ENCODE measurements around the gene OOSP2. TPM values are rescaled to one million over a fixed set of nuclear protein-coding genes. Genes with fewer than 3 reads are reported as not detected.

The OOSP2 gene
- total and polyA plus RNA-seq, 2 donors (not counting 1 experiment from before 2014, with no cell fraction given): not detected

DNA sequence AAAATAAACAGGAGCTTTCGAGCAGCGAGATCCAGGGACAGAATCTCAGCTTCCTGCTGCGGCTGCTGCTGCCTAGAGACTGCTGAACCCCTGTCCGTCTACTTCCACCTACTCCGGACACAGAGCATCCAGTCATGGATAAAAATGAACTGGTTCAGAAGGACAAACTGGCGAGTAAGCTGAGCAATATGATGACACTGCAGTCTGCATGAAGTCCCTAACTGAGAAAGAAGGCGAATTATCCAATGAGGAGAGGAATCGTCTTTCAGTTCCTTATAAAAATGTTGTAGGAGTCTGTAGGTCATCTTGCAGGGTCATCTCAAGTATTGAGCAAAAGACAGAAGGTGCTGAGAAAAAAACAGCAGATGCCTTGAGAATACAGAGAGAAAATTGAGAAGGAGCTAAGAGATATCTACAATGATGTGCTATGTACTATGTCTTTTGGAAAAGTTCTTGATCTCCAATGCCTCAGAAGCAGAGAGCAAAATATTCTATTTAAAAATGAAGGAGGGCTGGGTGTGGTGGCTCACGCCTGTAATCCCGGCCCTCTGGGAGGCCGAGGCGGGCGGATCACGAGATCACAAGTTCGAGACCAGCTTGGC lies 37.1 kb downstream of the OOSP2 start:
- Histone ChIP-seq H3K27me3 (ENCODE audit: control insufficient read depth, insufficient read depth, low read length) (no peaks in the 10 kb centered on the region), H3K4me1 (ENCODE audit: control insufficient read depth, extremely low read depth, insufficient read depth, low read length) (no peaks in the 10 kb centered on the region), H3K9me3 (ENCODE audit: control insufficient read depth, insufficient read depth, low read depth, low read length) (no peaks in the 10 kb centered on the region), H3K4me2 (ENCODE audit: extremely low read depth, insufficient read depth, low read length) (no peak overlapping the region), H3K79me2 (ENCODE audit: control insufficient read depth, insufficient read depth, low read length) (no peaks in the 10 kb centered on the region), H3K9ac (ENCODE audit: insufficient read depth, low read length) (no peak overlapping the region), H3K36me3 (ENCODE audit: control insufficient read depth, insufficient read depth, low read length) (no peaks in the 10 kb centered on the region), H3K4me3 (replicated peaks in 1 of 4; ENCODE audit: control extremely low read depth in 1 of 4, insufficient read depth in 1 of 4, low read depth in 3 of 4, low read length in 4 of 4) (no peak overlapping the region), H4K20me1 (ENCODE audit: control insufficient read depth, extremely low read depth, insufficient read depth, low read length) (no peaks in the 10 kb centered on the region), H3K27ac (ENCODE audit: insufficient read depth, low read length) (no peak overlapping the region), H2AFZ (ENCODE audit: low read length) (no peak overlapping the region)
- DNase-seq (ENCODE audit: low read depth in 2 of 2): no peak
- no peak for TF ChIP-seq EZH2 (IDR thresholded peaks at IDR 0.05; ENCODE audit: low read length, missing control alignments)
- TF ChIP-seq, protein P1, sequence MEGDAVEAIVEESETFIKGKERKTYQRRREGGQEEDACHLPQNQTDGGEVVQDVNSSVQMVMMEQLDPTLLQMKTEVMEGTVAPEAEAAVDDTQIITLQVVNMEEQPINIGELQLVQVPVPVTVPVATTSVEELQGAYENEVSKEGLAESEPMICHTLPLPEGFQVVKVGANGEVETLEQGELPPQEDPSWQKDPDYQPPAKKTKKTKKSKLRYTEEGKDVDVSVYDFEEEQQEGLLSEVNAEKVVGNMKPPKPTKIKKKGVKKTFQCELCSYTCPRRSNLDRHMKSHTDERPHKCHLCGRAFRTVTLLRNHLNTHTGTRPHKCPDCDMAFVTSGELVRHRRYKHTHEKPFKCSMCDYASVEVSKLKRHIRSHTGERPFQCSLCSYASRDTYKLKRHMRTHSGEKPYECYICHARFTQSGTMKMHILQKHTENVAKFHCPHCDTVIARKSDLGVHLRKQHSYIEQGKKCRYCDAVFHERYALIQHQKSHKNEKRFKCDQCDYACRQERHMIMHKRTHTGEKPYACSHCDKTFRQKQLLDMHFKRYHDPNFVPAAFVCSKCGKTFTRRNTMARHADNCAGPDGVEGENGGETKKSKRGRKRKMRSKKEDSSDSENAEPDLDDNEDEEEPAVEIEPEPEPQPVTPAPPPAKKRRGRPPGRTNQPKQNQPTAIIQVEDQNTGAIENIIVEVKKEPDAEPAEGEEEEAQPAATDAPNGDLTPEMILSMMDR (conservative IDR thresholded peaks at IDR 0.05 in 1 of 2, IDR thresholded peaks at IDR 0.05 in 1 of 2; ENCODE audit: low read depth in 1 of 2, low read length in 2 of 2): no peak

DNA sequence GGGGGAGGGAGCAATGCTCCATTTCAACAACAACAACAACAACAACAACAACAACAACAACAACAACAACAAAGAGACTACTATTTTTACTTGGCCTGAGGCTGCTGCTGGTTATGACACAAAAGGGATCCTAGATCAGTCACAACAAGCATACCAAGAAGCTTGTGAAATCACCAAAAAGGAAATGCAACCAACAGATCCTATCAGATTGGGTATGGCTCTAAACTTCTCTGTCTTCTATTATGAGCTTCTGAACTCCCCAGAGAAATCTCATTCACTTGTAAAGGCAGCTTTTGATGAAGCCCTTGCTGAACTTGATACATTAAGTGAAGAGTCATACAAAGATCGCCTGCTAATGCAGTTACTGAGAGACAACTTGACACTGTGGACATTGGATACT lies 37.8 kb downstream of the OOSP2 start:
- Histone ChIP-seq H2AFZ (ENCODE audit: low read length) (no peak overlapping the region), H3K4me1 (ENCODE audit: control insufficient read depth, extremely low read depth, insufficient read depth, low read length) (no peaks in the 10 kb centered on the region), H3K4me2 (ENCODE audit: extremely low read depth, insufficient read depth, low read length) (no peak overlapping the region), H3K27me3 (ENCODE audit: control insufficient read depth, insufficient read depth, low read length) (no peaks in the 10 kb centered on the region), H3K9me3 (ENCODE audit: control insufficient read depth, insufficient read depth, low read depth, low read length) (no peaks in the 10 kb centered on the region), H3K27ac (ENCODE audit: insufficient read depth, low read length) (no peak overlapping the region), H4K20me1 (ENCODE audit: control insufficient read depth, extremely low read depth, insufficient read depth, low read length) (no peaks in the 10 kb centered on the region), H3K36me3 (ENCODE audit: control insufficient read depth, insufficient read depth, low read length) (no peaks in the 10 kb centered on the region), H3K79me2 (ENCODE audit: control insufficient read depth, insufficient read depth, low read length) (no peaks in the 10 kb centered on the region), H3K4me3 (replicated peaks in 1 of 4; ENCODE audit: control extremely low read depth in 1 of 4, insufficient read depth in 1 of 4, low read depth in 3 of 4, low read length in 4 of 4) (no peak overlapping the region), H3K9ac (ENCODE audit: insufficient read depth, low read length) (no peak overlapping the region)
- no peak for TF ChIP-seq EZH2 (IDR thresholded peaks at IDR 0.05; ENCODE audit: low read length, missing control alignments)
- TF ChIP-seq, protein P1 (conservative IDR thresholded peaks at IDR 0.05 in 1 of 2, IDR thresholded peaks at IDR 0.05 in 1 of 2; ENCODE audit: low read depth in 1 of 2, low read length in 2 of 2): no peak
- DNase-seq (ENCODE audit: low read depth in 2 of 2): no peak

DNA sequence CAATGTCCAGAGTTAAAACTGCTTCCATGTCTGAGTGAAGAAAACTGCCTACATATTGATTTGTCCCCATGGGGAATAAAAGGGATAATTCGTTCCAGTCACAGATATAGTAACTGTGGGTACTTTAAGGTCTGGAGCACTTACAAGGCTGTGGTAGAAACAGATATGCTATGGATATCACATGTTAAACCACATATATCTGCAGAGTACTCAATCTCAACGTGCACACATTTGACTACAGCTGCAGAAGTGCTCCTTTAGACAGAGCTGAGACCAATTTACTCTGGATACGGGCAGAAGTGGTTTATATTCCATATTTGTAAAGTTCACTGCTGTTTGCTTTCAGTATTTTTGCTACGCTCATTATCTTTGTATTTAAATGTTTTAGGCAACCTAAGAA lies 38.5 kb downstream of the OOSP2 start:
- Histone ChIP-seq H3K9me3 (ENCODE audit: control insufficient read depth, insufficient read depth, low read depth, low read length) (no peaks in the 10 kb centered on the region), H3K4me2 (ENCODE audit: extremely low read depth, insufficient read depth, low read length) (no peak overlapping the region), H3K4me3 (replicated peaks in 1 of 4; ENCODE audit: control extremely low read depth in 1 of 4, insufficient read depth in 1 of 4, low read depth in 3 of 4, low read length in 4 of 4) (no peak overlapping the region), H3K36me3 (ENCODE audit: control insufficient read depth, insufficient read depth, low read length) (no peaks in the 10 kb centered on the region), H4K20me1 (ENCODE audit: control insufficient read depth, extremely low read depth, insufficient read depth, low read length) (no peaks in the 10 kb centered on the region), H3K27me3 (ENCODE audit: control insufficient read depth, insufficient read depth, low read length) (no peaks in the 10 kb centered on the region), H3K4me1 (ENCODE audit: control insufficient read depth, extremely low read depth, insufficient read depth, low read length) (no peaks in the 10 kb centered on the region), H2AFZ (ENCODE audit: low read length) (no peak overlapping the region), H3K9ac (ENCODE audit: insufficient read depth, low read length) (no peak overlapping the region), H3K27ac (ENCODE audit: insufficient read depth, low read length) (no peak overlapping the region), H3K79me2 (ENCODE audit: control insufficient read depth, insufficient read depth, low read length) (no peaks in the 10 kb centered on the region)
- DNase-seq (ENCODE audit: low read depth in 2 of 2): no peak
- no peak for TF ChIP-seq EZH2 (IDR thresholded peaks at IDR 0.05; ENCODE audit: low read length, missing control alignments)
- TF ChIP-seq, protein P1 (conservative IDR thresholded peaks at IDR 0.05 in 1 of 2, IDR thresholded peaks at IDR 0.05 in 1 of 2; ENCODE audit: low read depth in 1 of 2, low read length in 2 of 2): no peak
